Activated CD8-positive, alpha-beta memory T cell treated with anti-CD3 and anti-CD28 coated beads, Interleukin-2, amount 50 U/mL, for 1 hour (primary cell): Measurements from ENCODE around the gene EOLA1.
"Not testable (repeated sequence)": the region's sequence is repeated elsewhere in the genome, so short reads cannot be mapped to it uniquely, and the experiment has no call there.

Source experiments
- DNase-seq: peaks from one replicate; pipeline ENCODE4 v3.0.0-alpha.2; 2020; ENCODE audit errors: extremely low read depth

The EOLA1 gene

DNA sequence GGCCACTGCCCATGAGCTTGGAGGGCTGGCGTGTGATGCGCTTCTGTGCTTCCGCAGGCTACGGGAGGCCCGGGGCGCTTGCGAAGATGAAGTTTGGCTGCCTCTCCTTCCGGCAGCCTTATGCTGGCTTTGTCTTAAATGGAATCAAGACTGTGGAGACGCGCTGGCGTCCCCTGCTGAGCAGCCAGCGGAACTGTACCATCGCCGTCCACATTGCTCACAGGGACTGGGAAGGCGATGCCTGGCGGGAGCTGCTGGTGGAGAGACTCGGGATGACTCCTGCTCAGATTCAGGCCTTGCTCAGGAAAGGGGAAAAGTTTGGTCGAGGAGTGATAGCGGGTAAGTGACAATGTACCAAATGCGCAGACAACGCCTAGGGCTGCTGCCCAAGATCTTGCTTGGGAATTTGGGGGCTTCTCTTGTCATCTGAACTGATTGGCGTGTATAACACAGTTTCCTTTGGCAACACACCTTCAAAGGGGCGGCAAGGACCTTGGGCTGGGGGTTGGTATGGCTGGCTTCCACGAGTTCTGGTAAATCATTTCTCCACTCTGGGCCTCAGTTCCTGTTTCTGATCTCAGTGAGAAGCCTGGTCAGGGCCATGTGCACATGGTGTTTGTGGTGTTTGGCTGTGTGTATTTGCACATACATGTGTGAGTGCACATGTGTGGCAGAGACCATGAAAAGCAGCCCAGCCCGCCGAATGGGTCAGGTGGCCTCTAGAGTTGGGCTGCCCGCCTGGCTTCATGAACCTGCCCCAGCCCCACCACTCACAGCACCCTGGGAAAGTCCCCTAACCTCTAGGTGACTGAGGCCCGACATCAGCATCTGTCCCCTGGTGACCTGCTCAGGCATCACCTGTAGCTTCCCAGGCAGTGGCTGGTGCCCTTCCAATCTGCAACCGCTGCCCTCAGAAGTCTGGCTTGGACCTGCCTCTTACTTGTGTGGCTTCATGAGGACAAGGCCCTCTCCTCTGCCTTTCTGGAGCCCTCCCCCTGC, 5.0 kb downstream of the EOLA1 start:
- not testable (repeated sequence) for DNase-seq

DNA sequence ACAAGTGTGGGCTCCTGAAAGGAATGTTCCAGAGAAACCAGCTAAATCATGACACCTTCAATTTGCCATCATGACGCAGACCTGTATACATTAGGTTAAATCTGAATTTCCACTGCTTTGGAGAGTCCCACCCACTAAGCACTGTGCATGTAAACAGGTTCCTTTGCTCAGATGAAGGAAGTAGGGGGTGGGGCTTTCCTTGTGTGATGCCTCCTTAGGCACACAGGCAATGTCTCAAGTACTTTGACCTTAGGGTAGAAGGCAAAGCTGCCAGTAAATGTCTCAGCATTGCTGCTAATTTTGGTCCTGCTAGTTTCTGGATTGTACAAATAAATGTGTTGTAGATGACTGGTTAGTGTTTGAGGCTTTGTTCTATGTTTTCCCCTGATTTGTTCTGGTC, 6.2 kb downstream of the EOLA1 start:
- DNase-seq = not testable (repeated sequence)

DNA sequence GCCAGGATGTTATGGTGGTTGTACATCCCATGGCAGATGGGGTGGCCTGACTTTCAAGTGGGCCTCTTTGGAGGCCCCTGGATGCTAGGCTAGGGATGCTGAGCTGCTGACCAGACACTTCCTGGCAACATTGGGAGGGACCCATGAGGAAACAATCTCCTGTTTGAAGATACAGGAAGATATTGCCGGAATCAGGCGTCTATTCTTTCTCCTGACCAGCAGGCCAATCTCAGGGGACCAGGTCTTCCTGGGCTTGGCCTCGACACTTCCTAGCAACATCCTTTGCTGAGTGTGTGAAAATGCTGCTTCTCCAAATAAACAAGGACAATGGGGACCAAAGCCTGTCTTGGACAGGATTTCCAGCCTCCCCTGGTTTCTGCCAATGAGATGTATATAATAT, 7.0 kb downstream of the EOLA1 start:
- not testable (repeated sequence) for DNase-seq

DNA sequence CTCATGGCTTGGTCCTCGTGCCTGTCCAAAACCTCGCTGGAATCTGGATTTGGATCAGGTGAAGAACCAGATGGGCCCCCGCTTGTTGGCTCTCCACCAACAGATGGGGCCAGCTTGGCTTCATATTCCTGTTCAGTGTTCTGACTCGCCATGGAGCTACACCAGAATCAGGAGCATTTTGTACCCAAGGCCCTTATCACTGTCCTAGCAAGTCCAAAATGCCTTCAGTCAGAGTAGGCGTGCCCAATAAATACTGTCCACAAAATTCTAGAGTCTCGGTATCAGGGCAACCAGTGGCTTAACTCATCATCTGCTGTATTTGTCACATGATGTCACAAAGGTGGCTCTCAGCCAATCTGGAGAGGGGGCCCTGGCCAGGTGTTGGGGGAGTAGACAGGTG, 8.9 kb downstream of the EOLA1 start, which contains the start of gene HSFX3:
HSFX3 (minus strand) TSS at position 224 of the 400 bp plus-strand sequence; CDS start at position 152, 72 bp downstream.
- not testable (repeated sequence) for DNase-seq

DNA sequence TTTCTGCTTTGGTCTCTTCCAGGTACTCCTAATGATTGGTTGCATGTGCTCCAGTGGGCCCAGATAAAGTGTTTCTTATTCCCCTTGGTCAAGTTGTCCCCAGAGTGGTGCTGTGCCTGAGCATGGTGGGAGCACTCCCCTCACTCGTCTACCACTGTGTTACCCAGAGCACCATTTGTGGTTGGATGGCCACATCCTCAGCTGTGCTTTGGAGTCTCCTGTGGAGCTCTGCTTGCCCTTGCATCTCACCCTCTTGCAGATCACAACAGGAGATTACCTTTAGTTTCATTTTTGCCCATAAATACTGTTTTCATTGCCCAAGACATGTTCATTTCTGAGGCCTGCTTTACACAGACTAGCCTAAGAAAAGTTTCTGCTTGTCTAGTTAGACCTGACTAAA, 9.6 kb downstream of the EOLA1 start:
- not testable (repeated sequence) for DNase-seq

DNA sequence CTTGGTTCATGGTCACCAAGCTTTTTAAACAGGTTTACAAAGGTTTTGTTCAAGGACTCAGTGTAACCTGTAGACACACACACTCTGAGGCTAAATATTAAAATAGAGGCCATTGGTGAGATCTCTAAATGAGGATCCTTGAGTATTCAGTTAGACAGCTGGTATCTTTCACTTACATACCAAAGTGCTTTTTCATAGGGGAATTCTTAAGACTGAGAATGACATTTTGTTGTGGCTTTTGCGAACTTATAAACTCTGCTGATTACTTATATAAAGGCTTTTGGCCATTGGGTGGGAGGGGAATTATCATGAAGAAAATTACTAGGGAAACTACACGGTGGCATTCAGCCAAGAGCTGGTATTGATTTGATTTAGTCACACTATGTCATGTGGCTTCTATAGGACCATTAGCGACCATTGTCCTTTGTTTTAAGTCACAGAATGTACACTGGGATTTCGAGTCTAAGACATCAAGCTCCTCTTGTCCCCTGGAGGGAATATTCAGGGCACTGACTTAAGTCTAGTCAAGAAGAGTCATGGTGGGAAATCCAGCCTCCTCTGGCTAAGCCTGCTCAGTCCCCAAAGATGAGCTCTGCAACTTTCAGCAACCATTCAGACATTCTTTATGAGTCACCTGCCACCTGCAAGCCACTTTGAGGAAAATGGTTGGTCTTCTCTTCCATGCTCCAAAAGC, 10.6 kb downstream of the EOLA1 start:
- DNase-seq = not testable (repeated sequence)

DNA sequence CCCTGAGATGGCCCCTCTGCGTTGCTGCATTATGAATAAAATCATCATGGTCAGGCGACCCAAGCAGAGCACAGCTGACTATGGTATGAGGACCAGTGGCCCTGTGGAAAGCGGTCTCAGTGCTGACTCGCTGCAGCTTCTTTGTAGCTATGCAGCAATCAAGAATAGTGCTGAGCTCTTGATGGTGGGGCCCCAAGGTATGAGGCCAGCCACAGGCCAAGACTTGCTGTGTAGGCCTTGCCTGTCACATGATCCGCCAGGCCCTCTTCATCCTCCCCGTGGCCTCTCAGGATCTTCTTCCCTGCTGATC, 11.1 kb downstream of the EOLA1 start:
- not testable (repeated sequence) for DNase-seq

DNA sequence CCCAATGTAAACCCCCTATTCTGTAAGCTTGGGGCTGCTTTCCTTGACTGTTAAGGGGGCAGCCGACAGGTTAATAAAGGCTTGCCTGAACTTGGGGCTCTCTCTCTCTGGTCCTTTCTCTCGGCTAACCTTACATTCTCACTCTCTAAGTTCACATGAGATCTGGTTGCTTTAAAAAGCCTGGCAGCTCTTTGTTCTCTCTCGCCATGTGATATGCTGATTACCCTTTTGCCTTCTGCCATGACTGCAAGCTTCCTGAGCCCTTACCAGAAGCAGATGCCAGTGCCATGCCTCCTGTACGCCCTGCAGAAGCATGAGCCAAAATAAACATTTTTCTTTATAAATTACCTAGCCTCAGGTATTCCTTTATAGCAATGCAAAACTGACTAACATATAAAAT, 14.4 kb downstream of the EOLA1 start:
- DNase-seq = not testable (repeated sequence)

DNA sequence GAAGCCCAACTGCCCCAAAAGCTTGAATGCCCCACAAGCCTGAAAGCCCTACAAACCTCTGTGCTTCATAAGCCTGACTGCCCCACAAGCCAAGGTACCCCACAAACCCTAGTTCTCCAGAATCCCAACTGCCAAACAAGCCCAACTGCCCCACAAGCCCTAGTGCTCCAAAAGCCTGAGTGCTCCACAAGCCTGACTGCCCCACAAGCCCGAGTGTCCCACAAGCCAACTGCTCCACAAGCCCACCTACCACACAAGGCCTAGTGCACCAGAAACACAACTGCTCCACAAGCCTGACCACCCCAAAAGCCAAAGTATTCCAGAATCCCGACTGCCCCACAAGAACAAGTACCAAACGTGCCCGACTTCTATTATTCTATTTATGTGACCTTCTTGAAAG, 22.5 kb downstream of the EOLA1 start:
- no peak for DNase-seq

DNA sequence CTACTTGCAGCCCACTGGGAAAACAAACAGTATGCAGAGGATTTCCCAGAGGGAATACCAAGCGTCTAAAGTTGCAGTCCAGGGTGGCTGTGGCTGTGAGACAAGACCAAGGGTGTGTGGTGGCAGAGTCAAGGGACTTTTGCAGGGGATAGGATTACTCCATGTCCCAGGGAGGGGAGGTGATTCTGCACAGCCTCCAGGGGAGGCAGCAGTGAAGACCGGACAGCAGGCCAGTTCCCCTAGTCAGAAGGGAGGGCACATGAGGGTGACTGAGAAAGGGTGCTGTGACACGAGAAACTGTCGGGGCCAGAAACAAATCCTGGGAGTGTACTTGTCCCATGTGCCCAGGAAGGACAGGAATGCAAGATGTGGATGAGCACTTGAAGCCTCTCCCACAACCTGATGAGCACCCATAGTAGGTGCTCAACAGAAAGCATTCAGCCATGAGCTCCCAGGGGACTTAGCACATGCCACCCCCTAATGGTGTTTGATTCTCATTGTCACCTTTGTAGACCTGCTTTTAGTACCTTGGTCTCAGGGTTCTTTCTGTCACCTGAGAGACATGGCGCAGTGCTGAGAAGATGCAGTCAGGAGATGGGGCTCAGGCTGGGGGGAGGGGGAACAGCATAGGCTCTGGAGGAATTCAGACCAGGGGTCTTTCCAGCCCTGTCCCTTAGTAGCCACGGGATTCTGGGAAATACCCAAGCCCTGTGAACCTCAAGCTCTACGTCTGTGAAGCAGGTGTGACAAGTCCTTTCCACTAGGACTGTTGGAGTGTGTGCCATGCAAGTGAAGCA, 27.0 kb downstream of the EOLA1 start:
- no peak for DNase-seq

DNA sequence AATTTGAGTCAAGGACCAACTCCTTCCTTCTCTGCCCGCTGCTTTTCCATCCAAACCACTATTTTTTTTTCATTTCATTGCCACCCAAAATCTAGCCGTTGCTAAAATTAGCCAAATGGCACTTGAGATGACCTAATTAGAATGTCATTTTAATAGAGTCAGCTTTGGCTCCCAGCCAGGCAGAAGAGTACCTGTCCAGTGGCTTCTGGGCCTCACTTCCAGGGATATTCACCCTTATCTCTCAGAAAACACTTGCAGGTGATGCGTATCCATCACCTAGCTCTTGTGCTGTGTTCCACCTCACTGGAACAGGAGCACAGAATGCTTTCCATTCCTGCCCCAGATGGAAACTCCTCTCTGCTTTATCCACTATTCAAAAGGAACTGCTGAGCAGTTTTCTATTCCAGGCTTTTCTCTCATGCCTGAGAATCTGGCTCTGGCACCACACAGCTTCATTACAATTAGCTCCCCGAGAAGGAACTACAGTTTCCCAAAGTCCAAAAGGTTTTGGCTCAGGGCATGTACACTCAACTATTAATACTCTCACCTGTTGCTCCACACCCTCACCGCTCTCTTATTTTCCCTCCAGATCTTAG, 28.0 kb downstream of the EOLA1 start:
- DNase-seq = no peak

DNA sequence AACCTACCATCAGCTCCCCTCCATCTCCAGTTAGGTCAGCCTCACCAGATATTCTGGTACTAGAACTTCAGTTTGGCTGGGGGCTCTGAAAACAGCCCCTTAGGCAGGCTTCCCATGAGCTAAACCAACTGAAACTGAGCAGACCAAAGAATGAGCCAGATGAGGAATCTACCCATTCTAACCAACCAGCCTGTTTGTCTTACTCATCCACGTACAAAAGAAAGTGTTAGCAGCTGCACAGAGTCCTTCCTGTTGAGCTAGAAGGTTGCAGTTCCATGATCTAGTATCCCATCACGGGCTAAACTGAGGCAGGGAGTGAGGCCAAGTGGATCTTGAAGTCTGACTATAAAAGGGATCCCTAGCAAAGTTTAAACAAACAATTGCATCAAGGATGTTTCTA, 29.0 kb downstream of the EOLA1 start:
- no peak for DNase-seq

DNA sequence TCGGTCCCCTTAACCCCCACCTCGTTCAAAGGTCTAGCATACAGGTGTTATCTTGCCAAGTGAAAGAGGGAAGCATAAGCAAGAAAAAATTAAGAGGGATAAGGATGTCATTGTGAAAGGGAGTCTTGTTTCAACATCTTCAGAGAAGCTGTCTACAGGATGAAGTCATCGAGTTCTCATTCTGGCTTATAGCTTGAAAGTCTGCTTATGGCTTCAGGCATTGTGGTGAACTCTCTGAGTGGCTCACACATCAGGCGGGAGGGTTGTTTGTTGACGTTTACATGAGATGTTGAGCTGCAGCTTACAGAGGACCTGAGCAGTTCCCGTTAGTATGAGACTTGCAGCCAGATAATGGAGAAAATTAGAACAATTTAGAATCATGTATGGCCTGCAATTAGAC, 29.9 kb downstream of the EOLA1 start:
- DNase-seq = no peak

DNA sequence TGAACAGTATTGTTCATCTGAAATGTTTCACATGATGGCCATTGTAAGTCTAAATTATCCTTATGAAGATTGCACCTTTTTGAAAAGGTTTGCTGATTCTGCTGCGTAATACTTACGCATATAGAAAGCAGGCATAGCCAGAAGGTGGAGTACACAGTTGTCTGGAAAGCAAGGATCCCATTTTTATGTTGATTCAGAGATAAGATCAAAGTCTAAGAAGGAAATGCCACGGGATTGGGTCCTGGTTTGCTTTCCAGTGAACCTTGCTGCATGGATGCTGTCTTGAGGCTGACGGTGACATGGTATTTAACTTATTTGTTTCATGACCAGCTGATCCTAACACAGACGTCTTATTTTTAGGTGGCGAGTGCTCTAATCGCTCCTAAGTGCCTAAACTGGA, 31.0 kb downstream of the EOLA1 start:
- no peak for DNase-seq

DNA sequence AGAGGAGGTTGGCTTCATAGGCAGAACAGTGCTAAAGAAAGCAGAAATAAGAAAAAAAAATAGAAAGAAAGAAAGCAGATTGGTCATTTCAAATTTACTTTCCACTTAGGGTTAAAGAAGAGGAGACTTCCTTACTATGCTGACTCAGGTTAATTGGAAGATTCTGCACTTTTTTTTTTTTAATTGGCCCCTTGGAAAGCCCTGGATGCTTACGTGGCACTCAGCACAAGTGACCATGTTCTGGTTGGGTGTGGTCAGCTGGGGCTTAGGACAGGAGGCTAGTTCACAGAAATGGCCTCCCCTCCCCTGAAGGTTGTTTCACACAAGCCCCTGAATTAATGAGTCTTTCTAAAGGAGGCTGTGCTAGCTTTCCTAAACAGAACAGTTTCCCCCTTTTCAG, 31.9 kb downstream of the EOLA1 start:
- no peak for DNase-seq

DNA sequence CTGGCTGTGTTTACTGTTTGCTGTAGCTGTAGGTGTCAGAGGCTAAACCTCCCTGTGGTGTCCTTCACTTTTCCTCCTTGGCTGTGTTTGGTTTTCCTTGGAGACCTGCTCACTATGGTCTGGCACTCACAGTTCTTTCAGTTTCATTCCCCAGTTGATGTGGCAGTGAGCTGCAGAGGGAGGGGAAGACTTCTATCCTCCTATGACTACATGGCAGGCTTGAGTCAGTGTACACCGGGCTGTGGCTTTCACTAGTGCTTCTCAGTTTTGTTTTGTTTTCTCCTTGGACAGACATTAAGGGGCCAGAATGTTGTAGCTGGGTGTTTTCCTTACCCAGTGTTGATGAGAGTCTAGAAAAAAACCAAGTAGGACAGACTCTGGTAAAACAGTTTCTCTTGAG, 32.6 kb downstream of the EOLA1 start:
- DNase-seq = not testable (repeated sequence)

DNA sequence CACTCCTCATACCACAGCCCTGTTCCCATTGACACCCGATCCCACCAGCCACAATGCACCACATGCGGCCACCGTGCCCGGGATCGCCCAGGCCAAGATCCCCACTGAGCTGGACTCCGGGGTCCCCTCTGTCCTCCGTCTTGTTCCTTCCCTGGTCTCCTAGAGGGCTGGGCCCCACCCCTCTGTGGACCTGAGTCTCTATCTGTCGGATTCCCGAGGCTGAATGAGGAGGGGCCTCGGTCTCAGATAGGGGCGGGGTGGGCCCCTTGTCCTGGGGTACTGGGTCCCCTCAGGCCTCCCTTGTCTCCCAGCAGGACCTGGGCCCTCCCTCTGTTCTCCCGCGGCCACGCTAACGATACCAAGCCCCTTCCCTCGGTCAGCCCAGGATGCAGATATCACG, 44.8 kb downstream of the EOLA1 start:
- not testable (repeated sequence) for DNase-seq

DNA sequence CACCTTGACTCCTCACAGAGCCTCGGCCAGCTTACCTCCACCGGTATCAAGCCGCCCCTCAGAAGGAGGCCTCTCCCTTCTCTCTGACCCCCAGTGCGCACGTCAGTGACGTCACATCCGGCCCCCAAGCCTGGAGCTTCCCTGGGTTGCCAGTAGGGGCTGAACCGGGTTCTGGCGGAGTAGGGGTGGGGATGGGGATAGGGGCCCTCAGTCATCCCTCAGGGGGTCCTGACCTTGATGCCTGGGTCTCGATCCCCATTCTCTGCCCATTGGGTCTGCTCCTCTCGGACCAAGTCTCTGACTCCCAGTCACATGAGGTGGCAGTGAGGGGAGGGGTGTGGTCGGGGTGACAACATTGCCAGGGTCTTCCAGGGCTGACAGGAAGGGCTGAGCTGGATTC, 46.5 kb downstream of the EOLA1 start, which contains the start of gene MAGEA9B:
MAGEA9B (minus strand) TSS at position 101 of the 400 bp plus-strand sequence. CDS start 4,280 bp downstream, outside the sequence.
- not testable (repeated sequence) for DNase-seq

DNA sequence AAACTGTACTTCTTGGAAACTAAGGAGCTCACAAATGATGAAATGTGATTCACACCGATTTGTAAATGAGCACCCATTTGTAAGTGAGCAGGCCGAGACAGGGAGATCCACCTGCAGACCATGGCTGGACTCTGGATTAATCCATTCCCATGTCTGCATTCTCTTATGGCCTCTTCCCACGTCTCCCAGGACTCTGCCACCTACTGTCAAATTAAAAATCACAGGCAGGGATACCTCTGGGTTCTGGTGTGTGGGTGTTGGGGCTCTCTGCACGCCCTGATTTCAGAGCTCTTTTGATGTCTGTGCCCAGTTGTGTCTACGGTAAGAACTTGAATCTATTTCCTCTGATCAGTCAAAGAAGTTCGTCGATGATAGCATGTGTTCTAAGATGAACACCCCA, 50.2 kb downstream of the EOLA1 start:
- DNase-seq = not testable (repeated sequence)

DNA sequence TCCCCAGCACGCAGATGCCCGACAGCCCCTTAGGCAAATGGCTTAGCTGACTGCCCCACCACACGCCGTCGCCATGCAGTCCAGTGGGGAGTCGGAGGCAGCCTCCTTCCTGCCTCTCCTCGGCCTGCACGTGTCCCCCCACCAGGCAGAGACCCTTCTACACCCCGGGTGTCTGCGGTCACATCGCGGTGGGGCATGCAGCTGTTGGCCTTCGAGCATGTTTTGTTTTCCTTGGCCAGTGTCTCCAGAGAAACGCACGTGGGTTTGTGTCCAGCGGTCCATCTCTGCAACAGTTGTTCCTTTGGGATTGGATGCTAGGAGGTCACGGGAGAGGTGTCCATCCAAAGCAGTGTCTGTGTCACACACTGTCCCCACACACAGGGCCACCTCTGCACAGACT, 54.4 kb downstream of the EOLA1 start, which contains the start of gene HSFX2:
HSFX2 (minus strand) TSS at position 101 of the 400 bp plus-strand sequence. CDS start 614 bp downstream, outside the sequence.
- DNase-seq = not testable (repeated sequence)

DNA sequence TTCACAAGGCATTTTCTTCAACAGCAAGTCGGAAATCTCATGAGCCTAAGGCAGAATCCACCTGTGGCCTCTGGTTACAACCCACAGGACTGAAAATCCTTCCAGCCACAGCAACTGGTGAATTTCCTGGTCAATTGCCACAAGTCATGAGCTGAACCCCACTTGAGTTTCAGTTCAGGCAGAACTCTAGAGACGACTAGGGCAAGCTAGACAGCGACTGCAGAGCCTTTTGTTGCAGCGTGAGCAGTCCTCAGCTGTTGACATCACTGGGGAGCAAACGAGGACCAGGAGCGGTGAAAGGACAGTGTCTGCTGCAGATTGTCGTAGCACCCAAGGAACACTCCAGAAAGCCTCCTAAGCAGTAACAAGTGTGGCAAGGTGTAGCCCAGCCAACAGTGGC, 55.1 kb downstream of the EOLA1 start:
- not testable (repeated sequence) for DNase-seq
